Thymus (tissue), 11 donors: ENCODE measurements around the gene MACROD2. TPM values are rescaled to one million over a fixed set of nuclear protein-coding genes. Genes with fewer than 3 reads are reported as not detected.

ENCODE experiments used
- DNase-seq, 9 donors: peaks; one replicate each; pipeline ENCODE4 v3.0.0-alpha.2; 2013; ENCODE audit warnings: low spot score in 9 of 9, low read depth in 6 of 9, missing footprints in 1 of 9
- H3K27ac ChIP-seq, 2 donors: one replicate each; pipeline ENCODE4 v1.5.1; 2013; ENCODE audit warnings: control low read depth in 1 of 2, low read depth in 1 of 2, low read length in 1 of 2, mild to moderate bottlenecking in 1 of 2, moderate library complexity in 1 of 2
- H3K27me3 ChIP-seq, 2 donors: one replicate each; pipeline ENCODE4 v1.5.1; 2013; ENCODE audit warnings: low read length in 1 of 2; ENCODE audit not compliant: control insufficient read depth in 2 of 2, insufficient read depth in 1 of 2
- H3K36me3 ChIP-seq, 2 donors: one replicate each; pipeline ENCODE4 v1.5.1; 2013; ENCODE audit warnings: low read length in 1 of 2, mild to moderate bottlenecking in 1 of 2, moderate library complexity in 1 of 2; ENCODE audit not compliant: control insufficient read depth in 2 of 2, insufficient read depth in 2 of 2
- H3K4me1 ChIP-seq, 2 donors: one replicate each; pipeline ENCODE4 v1.5.1; 2013; ENCODE audit warnings: low read length in 2 of 2; ENCODE audit not compliant: control insufficient read depth in 2 of 2, insufficient read depth in 2 of 2
- H3K4me3 ChIP-seq, 2 donors: one replicate each; pipeline ENCODE4 v1.5.1; 2013; ENCODE audit warnings: low read length in 2 of 2, control low read depth in 1 of 2, mild to moderate bottlenecking in 1 of 2
- H3K9me3 ChIP-seq, 2 donors: one replicate each; pipeline ENCODE4 v1.5.1; 2013; ENCODE audit warnings: low read length in 1 of 2, mild to moderate bottlenecking in 1 of 2; ENCODE audit not compliant: control insufficient read depth in 2 of 2, insufficient read depth in 1 of 2
- WGBS: extraction: QIAGEN DNeasy Blood & Tissue Kit; methylation state at CpG from one replicate; pipeline ENCODE4 v1.1.7; 2013; 5-methylcytosine and 5-hydroxymethylcytosine counted together
- polyA plus RNA-seq: library from polyadenylated mRNA; stranded (reverse); fragments of 200-250 nt; gene quantifications from one replicate; pipeline ENCODE4 v1.2.3, GENCODE V29; 2013
- total RNA-seq: library from RNA; stranded (reverse); fragments of 120-200 nt; gene quantifications from one replicate; pipeline ENCODE4 v1.2.4, GENCODE V29; 2013
- donor health status: healthy.

Gene MACROD2
- total and polyA plus RNA-seq, 2 donors = 1.6 to 4.2 TPM

GRCh38 chr20:14432085-14432484, 436.8 kb downstream of the MACROD2 start:
- 95% methylated on average over 4 of the region's 4 CpGs for WGBS
- no peak overlapping the region for H3K27ac ChIP-seq
- no peak for DNase-seq
- no peaks in the 10 kb centered on the region for H3K36me3 ChIP-seq
- no peaks in the 10 kb centered on the region for H3K9me3 ChIP-seq
- H3K4me1 ChIP-seq = no peaks in the 10 kb centered on the region
- no peak overlapping the region for H3K4me3 ChIP-seq
- no peaks in the 10 kb centered on the region for H3K27me3 ChIP-seq

DNA sequence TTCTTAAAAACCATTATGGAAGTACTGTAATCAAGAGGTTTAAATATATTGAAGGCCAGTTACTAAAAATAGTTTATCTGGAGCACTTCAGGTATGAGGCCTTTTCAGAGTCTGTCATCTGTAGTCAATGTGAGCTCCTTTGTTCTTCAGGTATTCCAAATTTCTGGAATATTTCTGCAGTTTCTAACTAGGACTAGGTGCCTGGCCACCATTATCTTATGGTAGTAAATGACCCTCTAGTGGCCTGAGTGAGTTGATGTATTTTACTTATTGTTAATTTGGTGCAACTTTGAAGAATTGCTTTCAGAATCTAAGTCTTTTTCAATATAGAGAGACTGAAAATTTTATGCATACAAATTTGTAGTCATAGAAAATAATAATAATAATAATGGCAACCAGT, 437.3 kb downstream of the MACROD2 start:
- Histone ChIP-seq H3K4me1 (no peaks in the 10 kb centered on the region), H3K36me3 (no peaks in the 10 kb centered on the region), H3K27me3 (no peaks in the 10 kb centered on the region), H3K27ac (no peak overlapping the region), H3K9me3 (no peaks in the 10 kb centered on the region), H3K4me3 (no peak overlapping the region)
- no peak for DNase-seq

DNA sequence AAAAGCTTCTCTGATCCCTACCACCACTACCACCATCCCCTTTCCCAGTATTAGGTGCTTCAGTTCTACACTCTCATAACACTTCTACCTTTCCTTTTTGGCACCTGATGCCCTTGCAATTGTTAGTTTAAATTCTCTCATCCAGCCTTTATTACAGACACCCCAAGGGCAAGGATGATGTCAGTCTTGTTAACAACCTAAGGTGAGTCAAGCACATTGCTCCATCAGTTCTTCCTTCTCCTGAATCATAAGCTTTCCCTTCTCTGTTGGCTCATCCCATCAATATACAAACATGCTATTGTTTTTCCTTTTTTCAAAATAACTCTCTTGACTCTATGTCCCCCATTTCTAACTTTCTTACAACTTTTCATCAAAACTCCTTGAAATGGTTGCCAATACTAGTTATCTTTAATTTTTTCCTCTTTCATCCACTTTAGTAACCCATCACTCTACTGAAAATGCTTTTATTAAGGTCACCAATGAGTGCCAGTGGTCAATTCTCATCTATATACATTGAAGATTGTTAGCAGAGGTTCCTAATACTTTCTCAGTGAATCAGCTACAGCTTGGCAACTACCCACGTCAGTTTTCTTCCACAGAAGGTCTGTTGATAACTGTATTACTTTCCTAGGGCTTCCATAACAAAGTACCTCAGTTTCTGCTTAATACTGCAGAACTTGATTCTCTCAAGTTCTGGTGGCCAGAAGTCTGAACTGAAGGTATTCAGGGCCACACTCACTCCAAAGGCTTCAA, 439.2 kb downstream of the MACROD2 start:
- Histone ChIP-seq H3K9me3 (no peaks in the 10 kb centered on the region), H3K36me3 (no peaks in the 10 kb centered on the region), H3K4me1 (no peaks in the 10 kb centered on the region), H3K27me3 (no peaks in the 10 kb centered on the region), H3K4me3 (no peak overlapping the region), H3K27ac (no peak overlapping the region)
- no peak for DNase-seq
- 90% methylated on average over 1 of the region's 1 CpG for WGBS

- H3K27ac ChIP-seq = no peak overlapping the region
- H3K4me3 ChIP-seq = no peak overlapping the region
- WGBS = 85% methylated on average over 4 of the region's 4 CpGs
- H3K9me3 ChIP-seq = no peaks in the 10 kb centered on the region
- no peaks in the 10 kb centered on the region for H3K36me3 ChIP-seq
- H3K27me3 ChIP-seq = no peaks in the 10 kb centered on the region
- H3K4me1 ChIP-seq = no peaks in the 10 kb centered on the region
- DNase-seq = no peak
These were observed 445.9 kb downstream of the MACROD2 start for GRCh38 chr20:14441201-14441600.

DNA sequence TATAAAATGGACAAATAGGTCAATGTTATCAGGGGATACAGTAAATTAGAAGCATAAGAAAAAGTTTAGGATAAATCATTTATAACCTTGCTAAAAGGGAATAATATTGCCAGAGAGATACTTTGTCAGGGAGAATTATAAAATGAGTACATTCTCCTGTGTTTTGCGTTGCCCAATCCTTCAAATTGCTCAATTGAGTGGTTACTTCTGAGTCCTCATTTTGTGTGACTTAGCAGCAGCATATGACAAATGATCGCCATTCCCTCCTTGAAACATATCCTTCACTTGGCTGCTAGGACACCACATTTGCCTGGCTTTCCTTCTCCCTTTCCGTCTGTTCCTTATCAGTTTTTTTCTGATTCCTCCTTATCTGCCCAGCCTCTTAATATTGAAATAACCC, 448.8 kb downstream of the MACROD2 start:
- 96% methylated on average over 3 of the region's 3 CpGs for WGBS
- Histone ChIP-seq H3K4me1 (no peaks in the 10 kb centered on the region), H3K36me3 (no peaks in the 10 kb centered on the region), H3K27me3 (no peaks in the 10 kb centered on the region), H3K9me3 (no peaks in the 10 kb centered on the region), H3K27ac (no peak overlapping the region), H3K4me3 (no peak overlapping the region)
- no peak for DNase-seq

GRCh38 chr20:14445310-14445709, 450.0 kb downstream of the MACROD2 start:
- Histone ChIP-seq H3K9me3 (no peaks in the 10 kb centered on the region), H3K36me3 (no peaks in the 10 kb centered on the region), H3K27me3 (no peaks in the 10 kb centered on the region), H3K4me1 (no peaks in the 10 kb centered on the region), H3K27ac (no peak overlapping the region), H3K4me3 (no peak overlapping the region)
- DNase-seq = no peak

DNA sequence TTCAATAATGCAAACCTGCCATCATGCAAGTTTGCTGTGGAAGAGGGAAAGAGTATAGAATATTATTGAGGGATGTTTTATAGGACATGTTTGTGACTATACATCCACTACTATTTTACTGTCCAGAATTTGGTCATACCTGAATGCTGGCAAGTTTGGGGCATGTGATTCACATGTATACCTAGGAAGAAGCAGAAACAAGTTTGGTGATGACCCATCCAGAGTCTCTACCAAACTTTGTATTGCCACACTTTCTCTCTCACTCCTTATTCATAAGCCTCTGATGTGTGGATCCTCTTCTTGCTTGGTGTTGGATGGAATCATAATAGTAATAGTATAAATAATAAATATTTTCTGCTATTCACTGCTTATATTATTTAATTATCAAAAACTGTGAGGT, 450.6 kb downstream of the MACROD2 start:
- no peaks in the 10 kb centered on the region for H3K4me1 ChIP-seq
- H3K27ac ChIP-seq = no peak overlapping the region
- H3K27me3 ChIP-seq = no peaks in the 10 kb centered on the region
- H3K4me3 ChIP-seq = no peak overlapping the region
- DNase-seq = no peak
- no peaks in the 10 kb centered on the region for H3K36me3 ChIP-seq
- H3K9me3 ChIP-seq = no peaks in the 10 kb centered on the region

DNA sequence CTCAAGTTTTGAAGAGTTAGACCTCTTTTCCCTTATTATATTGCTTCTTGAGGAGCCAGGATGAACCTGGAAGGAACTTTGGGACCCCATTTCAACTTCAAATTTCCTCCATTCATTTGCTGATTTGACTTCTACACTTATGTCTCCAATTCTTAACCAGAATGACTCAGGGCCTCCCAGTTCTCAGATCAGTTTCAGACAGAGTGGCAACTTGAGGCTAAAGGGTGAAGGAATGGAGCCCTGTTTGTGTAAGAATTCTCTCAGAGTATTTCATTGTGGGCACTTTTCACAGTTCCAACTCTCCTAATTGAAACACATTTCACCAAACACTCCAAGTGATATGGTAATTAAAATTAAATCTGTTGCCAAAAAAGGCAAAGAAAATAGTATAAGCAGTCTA, 451.1 kb downstream of the MACROD2 start:
- Histone ChIP-seq H3K9me3 (no peaks in the 10 kb centered on the region), H3K36me3 (no peaks in the 10 kb centered on the region), H3K27me3 (no peaks in the 10 kb centered on the region)

GRCh38 chr20:14449323-14449722, 454.0 kb downstream of the MACROD2 start:
- no peak for DNase-seq
- H3K27ac ChIP-seq = no peak overlapping the region
- no peaks in the 10 kb centered on the region for H3K36me3 ChIP-seq
- no peaks in the 10 kb centered on the region for H3K9me3 ChIP-seq
- WGBS = 91% methylated on average over 1 of the region's 1 CpG
- no peaks in the 10 kb centered on the region for H3K27me3 ChIP-seq
- no peaks in the 10 kb centered on the region for H3K4me1 ChIP-seq
- no peak overlapping the region for H3K4me3 ChIP-seq

More for the DNA sequence above, 451.1 kb downstream of the MACROD2 start:
- no peak for DNase-seq
- H3K4me1 ChIP-seq = no peaks in the 10 kb centered on the region
- H3K27ac ChIP-seq = no peak overlapping the region
- H3K4me3 ChIP-seq = no peak overlapping the region

GRCh38 chr20:14450256-14450655, 454.9 kb downstream of the MACROD2 start:
- Histone ChIP-seq H3K9me3 (no peaks in the 10 kb centered on the region), H3K4me1 (no peaks in the 10 kb centered on the region), H3K4me3 (no peak overlapping the region), H3K27me3 (no peaks in the 10 kb centered on the region), H3K27ac (no peak overlapping the region), H3K36me3 (no peaks in the 10 kb centered on the region)
- 90% methylated on average over 2 of the region's 2 CpGs for WGBS
- DNase-seq = no peak
